DND-41 (cell line): ENCODE results near the gene LARP1.

Experiments
- ATAC-seq: fragments of 200-7000 bp; cut with Tn5 transposase; 3 replicates; pipeline ENCODE4 v1.9.1; 2021; ENCODE audit warnings: low read depth; ENCODE audit not compliant: insufficient read depth
- DNase-seq: peaks from one replicate; pipeline ENCODE4 v3.0.0-alpha.2; 2020
- H2AFZ ChIP-seq: 2 replicates; pipeline ENCODE4 v1.6.0; 2012; ENCODE audit warnings: low read depth, low read length
- H3K27ac ChIP-seq: 2 replicates; pipeline ENCODE4 v1.5.1; 2012; ENCODE audit warnings: low read length, inconsistent platforms
- H3K27me3 ChIP-seq: fragments of 200-600 bp; sonication (generic); 2 replicates; pipeline ENCODE4 v1.6.0; 2012; ENCODE audit warnings: low read length, mild to moderate bottlenecking, inconsistent platforms; ENCODE audit not compliant: insufficient read depth, poor library complexity
- H3K36me3 ChIP-seq: 2 replicates; pipeline ENCODE4 v1.5.1; 2012; ENCODE audit warnings: low read length, inconsistent platforms; ENCODE audit not compliant: insufficient read depth
- H3K4me1 ChIP-seq: 2 replicates; pipeline ENCODE4 v1.5.1; 2012; ENCODE audit warnings: mild to moderate bottlenecking, low read length; ENCODE audit not compliant: insufficient read depth
- H3K4me2 ChIP-seq: 2 replicates; pipeline ENCODE4 v1.6.0; 2012; ENCODE audit warnings: mild to moderate bottlenecking, moderate library complexity, low read length, inconsistent platforms; ENCODE audit not compliant: insufficient read depth
- H3K4me3 ChIP-seq, 2 experiments: fragments of 200-600 bp in 1 of 2; shearing (Covaris generic) in 1 of 2; 2 replicates each; pipeline ENCODE4 v1.5.1; 2012 to 2016; ENCODE audit warnings: inconsistent platforms in 2 of 2, low read length in 2 of 2, mild to moderate bottlenecking in 2 of 2, low read depth in 1 of 2, moderate library complexity in 1 of 2
- H3K79me2 ChIP-seq: 2 replicates; pipeline ENCODE4 v1.6.0; 2012; ENCODE audit warnings: low read length, inconsistent platforms; ENCODE audit not compliant: insufficient read depth
- H3K9ac ChIP-seq: 2 replicates; pipeline ENCODE4 v1.6.0; 2012; ENCODE audit warnings: low read depth, mild to moderate bottlenecking, inconsistent platforms, low read length, moderate library complexity
- H3K9me3 ChIP-seq: 2 replicates; pipeline ENCODE4 v1.5.1; 2012; ENCODE audit warnings: low read length, moderate library complexity, mild to moderate bottlenecking, inconsistent platforms; ENCODE audit not compliant: insufficient read depth, severe bottlenecking
- H4K20me1 ChIP-seq: 2 replicates; pipeline ENCODE4 v1.6.0; 2012; ENCODE audit warnings: low read length; ENCODE audit not compliant: insufficient read depth
- EZH2 ChIP-seq: IDR thresholded peaks from 3 replicates; pipeline ENCODE4 v1.6.1; 2012; ENCODE audit warnings: borderline replicate concordance, low read depth, mild to moderate bottlenecking, moderate library complexity, low read length, inconsistent platforms; ENCODE audit not compliant: severe bottlenecking
- TF ChIP-seq, protein P1 (sequence below): IDR thresholded peaks from 2 replicates; pipeline ENCODE4 v1.5.1; 2012; ENCODE audit warnings: borderline replicate concordance, low read length, moderate library complexity, mild to moderate bottlenecking; ENCODE audit not compliant: poor library complexity, severe bottlenecking; ENCODE audit errors: extremely low read depth

LARP1 gene

DNA sequence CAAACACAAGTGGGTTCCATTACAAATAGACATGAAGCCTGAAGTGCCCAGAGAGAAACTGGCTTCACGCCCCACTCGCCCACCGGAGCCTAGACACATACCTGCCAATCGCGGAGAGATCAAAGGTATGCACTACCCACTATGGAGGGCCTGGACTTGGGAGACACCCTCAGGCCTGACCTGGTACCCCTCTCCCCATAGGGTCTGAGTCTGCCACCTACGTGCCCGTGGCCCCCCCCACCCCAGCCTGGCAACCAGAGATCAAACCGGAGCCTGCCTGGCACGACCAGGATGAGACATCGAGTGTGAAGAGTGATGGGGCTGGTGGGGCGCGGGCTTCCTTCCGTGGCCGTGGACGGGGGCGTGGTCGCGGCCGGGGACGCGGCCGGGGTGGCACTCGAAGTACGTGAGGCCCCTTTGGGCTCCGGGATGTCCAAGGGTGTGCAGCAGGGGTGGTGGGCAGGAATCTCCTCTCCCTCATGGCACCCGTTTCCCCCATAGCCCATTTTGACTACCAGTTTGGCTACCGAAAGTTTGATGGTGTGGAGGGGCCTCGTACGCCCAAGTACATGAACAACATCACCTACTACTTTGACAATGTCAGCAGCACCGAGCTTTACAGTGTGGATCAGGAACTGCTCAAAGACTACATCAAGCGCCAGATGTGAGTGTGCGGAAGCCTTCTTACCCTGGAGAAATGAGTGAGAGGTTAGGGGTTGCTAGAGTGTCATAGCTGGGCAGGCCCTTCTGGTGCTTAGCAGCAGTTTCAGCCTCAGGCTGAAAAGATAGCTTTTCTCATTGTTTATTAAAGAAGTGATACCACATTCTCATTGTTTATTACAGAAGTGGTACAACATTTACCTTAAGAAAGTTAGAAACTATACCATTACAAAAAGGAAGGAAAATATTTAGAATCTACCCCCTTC lies 38.7 kb downstream of the LARP1 start:
- DNase-seq = no peak
- ATAC-seq = 0 out of 3 replicates have a peak, but pooled peaks have one; percentile 12
- no peak overlapping the region for H2AFZ ChIP-seq
- TF ChIP-seq EZH2 = no peak
- TF ChIP-seq, protein P1, sequence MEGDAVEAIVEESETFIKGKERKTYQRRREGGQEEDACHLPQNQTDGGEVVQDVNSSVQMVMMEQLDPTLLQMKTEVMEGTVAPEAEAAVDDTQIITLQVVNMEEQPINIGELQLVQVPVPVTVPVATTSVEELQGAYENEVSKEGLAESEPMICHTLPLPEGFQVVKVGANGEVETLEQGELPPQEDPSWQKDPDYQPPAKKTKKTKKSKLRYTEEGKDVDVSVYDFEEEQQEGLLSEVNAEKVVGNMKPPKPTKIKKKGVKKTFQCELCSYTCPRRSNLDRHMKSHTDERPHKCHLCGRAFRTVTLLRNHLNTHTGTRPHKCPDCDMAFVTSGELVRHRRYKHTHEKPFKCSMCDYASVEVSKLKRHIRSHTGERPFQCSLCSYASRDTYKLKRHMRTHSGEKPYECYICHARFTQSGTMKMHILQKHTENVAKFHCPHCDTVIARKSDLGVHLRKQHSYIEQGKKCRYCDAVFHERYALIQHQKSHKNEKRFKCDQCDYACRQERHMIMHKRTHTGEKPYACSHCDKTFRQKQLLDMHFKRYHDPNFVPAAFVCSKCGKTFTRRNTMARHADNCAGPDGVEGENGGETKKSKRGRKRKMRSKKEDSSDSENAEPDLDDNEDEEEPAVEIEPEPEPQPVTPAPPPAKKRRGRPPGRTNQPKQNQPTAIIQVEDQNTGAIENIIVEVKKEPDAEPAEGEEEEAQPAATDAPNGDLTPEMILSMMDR = no peak
- H3K4me1 ChIP-seq = no peaks in the 10 kb centered on the region
- H3K27me3 ChIP-seq = no peaks in the 10 kb centered on the region
- peaks cover 54% of the 10 kb centered on the region for H4K20me1 ChIP-seq
- no peak overlapping the region for H3K27ac ChIP-seq
- no peak overlapping the region for H3K4me3 ChIP-seq
- H3K9me3 ChIP-seq = no peaks in the 10 kb centered on the region
- no peak overlapping the region for H3K4me2 ChIP-seq
- H3K9ac ChIP-seq = no peak overlapping the region
- H3K36me3 ChIP-seq = peaks cover 84% of the 10 kb centered on the region
- H3K79me2 ChIP-seq = peaks cover 82% of the 10 kb centered on the region

DNA sequence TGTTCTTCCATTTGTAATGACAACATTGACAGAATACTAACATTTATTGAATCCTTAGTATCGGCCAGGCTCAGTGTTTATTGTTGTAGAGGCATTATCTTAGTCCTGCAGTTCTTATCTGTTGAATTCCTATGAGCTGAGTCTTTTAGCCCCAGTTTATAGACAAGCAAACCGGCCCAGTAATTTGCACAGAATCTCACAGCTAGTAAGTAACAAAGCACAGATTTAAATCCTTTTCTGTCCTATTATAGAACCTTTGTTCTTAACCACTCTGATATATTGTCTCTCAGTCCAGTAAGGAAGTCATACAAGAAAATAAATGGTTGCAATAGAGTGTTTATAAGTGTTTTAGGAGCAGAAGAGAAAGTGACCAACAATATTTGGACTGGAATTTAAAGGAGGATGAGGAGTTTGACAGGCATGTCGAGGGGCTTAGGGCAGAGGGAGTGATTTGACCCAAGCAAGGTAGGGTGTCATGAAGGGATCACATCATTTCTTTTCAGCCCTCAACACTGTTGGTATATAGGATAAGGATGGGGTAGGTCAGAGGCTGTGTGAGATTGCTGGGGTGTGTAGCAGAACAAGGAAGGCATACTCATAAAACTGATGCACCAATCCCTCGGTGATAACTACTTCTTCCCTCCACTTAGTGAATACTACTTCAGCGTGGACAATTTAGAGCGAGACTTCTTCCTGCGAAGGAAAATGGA lies 39.5 kb downstream of the LARP1 start:
- DNase-seq (no peak), ATAC-seq (no peak)
- Histone ChIP-seq H2AFZ (no peak overlapping the region), H3K36me3 (peaks cover 92% of the 10 kb centered on the region), H3K4me2 (no peak overlapping the region), H4K20me1 (peaks cover 56% of the 10 kb centered on the region), H3K4me1 (no peaks in the 10 kb centered on the region), H3K9me3 (no peaks in the 10 kb centered on the region), H3K4me3 (no peak overlapping the region), H3K27ac (no peak overlapping the region), H3K9ac (no peak overlapping the region), H3K27me3 (no peaks in the 10 kb centered on the region), H3K79me2 (peaks cover 79% of the 10 kb centered on the region)
- TF ChIP-seq, protein P1 = no peak
- TF ChIP-seq EZH2 = no peak

DNA sequence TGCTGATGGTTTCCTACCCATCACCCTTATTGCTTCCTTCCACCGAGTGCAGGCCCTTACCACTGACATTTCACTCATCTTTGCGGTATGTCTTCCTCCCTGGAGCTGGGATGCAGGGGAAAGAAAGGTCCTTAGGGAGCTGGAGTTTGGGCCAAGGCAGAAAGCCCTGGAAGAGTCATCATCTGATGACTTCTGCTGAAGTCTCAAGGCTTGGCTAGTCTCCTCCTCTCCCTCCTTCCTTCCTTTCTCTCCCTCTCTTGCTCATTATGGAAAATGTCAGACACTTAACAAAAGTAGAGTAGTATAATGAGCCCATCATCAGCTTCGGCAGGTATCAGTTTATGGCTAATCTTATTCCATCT lies 40.0 kb downstream of the LARP1 start:
- Histone ChIP-seq H4K20me1 (peaks cover 56% of the 10 kb centered on the region), H3K27me3 (no peaks in the 10 kb centered on the region), H3K4me2 (no peak overlapping the region), H3K9me3 (no peaks in the 10 kb centered on the region), H3K27ac (no peak overlapping the region), H3K4me3 (no peak overlapping the region), H2AFZ (no peak overlapping the region), H3K79me2 (peaks cover 76% of the 10 kb centered on the region), H3K4me1 (no peaks in the 10 kb centered on the region), H3K36me3 (peaks cover 92% of the 10 kb centered on the region), H3K9ac (no peak overlapping the region)
- ATAC-seq (no peak), DNase-seq (no peak)
- TF ChIP-seq, protein P1 = no peak
- TF ChIP-seq EZH2 = no peak
